ENCODE results near the gene RAD51AP2.

Gene RAD51AP2

GRCh38 chr2:17476830-17477229, 41.4 kb downstream of the RAD51AP2 start:
- no peak for DNase-seq (ENCODE audit: low read depth, low spot score)
- H3K4me3 ChIP-seq (ENCODE audit: low read length) = no peak overlapping the region

DNA sequence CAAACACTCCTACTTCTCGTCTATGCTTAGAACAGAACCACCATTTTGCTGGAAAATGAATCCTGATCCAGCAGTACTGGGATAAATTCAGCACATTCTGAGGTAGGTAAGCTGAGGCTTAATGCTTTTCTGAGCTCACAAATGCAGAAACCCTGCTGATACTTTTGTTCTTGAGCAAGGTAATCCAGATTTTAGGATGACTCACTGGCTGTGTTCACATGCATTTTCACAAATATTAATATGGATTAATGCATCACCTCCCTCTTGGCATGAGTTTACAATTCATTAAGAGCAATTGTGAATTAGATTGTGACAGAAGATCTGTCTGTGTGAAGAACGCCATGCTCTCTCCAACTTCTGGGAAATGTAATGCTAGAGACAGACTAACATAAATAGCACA, 42.2 kb downstream of the RAD51AP2 start:
- no peak overlapping the region for H3K4me3 ChIP-seq (ENCODE audit: low read length)
- DNase-seq (ENCODE audit: low read depth, low spot score) = no peak

DNA sequence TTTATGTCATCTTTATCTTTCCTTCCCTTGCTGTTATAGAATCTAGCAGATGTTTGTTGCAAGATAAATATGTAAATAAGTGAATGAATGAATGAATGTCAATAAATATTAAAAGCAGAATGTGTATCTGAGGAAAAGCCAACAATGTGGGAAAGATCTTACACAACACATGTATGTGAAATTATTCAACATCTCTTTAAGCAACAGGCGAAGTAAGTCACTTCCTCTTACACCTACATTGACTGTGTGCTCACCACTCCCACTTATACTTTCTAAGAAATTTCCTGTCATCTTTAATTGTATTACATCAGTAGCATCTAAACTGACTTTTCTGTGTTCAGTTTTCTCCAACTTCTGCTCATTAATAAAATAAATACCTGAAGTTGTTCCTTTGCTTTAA, 43.0 kb downstream of the RAD51AP2 start:
- H3K4me3 ChIP-seq (ENCODE audit: low read length) = no peak overlapping the region
- no peak for DNase-seq (ENCODE audit: low read depth, low spot score)

GRCh38 chr2:17471979-17472378, 46.3 kb downstream of the RAD51AP2 start:
- H3K4me3 ChIP-seq (ENCODE audit: low read length) = no peak overlapping the region
- DNase-seq (ENCODE audit: low read depth, low spot score) = no peak

GRCh38 chr2:17470855-17471641, 47.2 kb downstream of the RAD51AP2 start:
- no peak overlapping the region for H3K4me3 ChIP-seq (ENCODE audit: low read length)
- DNase-seq (ENCODE audit: low read depth, low spot score) = peak; percentile 8

DNA sequence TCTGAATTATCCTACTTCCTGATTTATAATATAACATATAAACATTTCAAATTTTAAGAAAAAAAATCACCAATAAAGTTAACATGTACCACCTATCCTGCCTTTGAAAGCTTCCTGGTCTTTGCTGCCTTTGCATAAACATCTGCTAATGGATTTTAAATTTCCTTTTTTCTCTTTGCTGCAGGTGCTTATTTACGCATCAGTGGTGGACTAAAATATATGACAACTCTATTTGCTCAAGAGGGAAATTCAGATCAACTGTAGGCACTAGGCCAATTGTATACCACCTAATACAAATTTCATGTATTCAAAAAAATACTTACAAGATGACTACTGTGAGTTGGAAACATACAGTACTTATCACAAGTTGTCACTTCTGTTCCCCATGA, 57.2 kb downstream of the RAD51AP2 start:
- H3K4me3 ChIP-seq (ENCODE audit: low read length) = no peak overlapping the region
- DNase-seq (ENCODE audit: low read depth, low spot score) = no peak
